Ovary (tissue), 9 donors: ENCODE results near the gene GTSF1L. TPM values are rescaled to one million over a fixed set of nuclear protein-coding genes. Genes with fewer than 3 reads are reported as not detected.

Source experiments
- DNase-seq, 5 donors: peaks; one replicate each; pipeline ENCODE4 v3.0.0-alpha.2; 2019 to 2020
- H3K27ac ChIP-seq, 2 donors: fragments of 200-600 bp; one replicate each; pipeline versions ENCODE4 v1.5.1 to v1.8.0; 2019 to 2022
- H3K27me3 ChIP-seq: fragments of 200-600 bp; one replicate; pipeline ENCODE4 v1.8.0; 2022
- H3K36me3 ChIP-seq: fragments of 200-600 bp; sonication (generic); one replicate; pipeline ENCODE4 v1.5.1; 2019
- H3K4me1 ChIP-seq: one replicate; pipeline ENCODE4 v1.8.1; 2013; ENCODE audit warnings: mild to moderate bottlenecking, moderate library complexity; ENCODE audit not compliant: insufficient read depth
- H3K4me3 ChIP-seq: fragments of 200-600 bp; sonication (generic); one replicate; pipeline ENCODE4 v1.5.1; 2017
- H3K9me3 ChIP-seq, 2 donors: fragments of 200-600 bp in 1 of 2; sonication (generic) in 1 of 2; one replicate each; pipeline versions ENCODE4 v1.5.1 to v1.8.1; 2013 to 2019; ENCODE audit warnings: mild to moderate bottlenecking in 1 of 2, moderate library complexity in 1 of 2
- EP300 ChIP-seq: sonication (generic); formaldehyde crosslinking; IDR thresholded peaks from one replicate; pipeline ENCODE4 v1.6.1; 2017; ENCODE audit warnings: antibody characterized with exemption
- POLR2A ChIP-seq: fragments of 450-650 bp; IDR thresholded peaks from one replicate; pipeline ENCODE4 v1.6.1; 2017; ENCODE audit warnings: antibody characterized with exemption, mild to moderate bottlenecking, moderate library complexity
- WGBS, 3 donors: extraction: QIAGEN DNeasy Blood & Tissue Kit in 1 of 3; methylation state at CpG; one replicate each; pipeline versions ENCODE4 v1.1.5 to v1.1.7; 2013 to 2017; 5-methylcytosine and 5-hydroxymethylcytosine counted together
- intact Hi-C, 4 donors: fragments of 100-400 bp; cut with DNase I; formaldehyde crosslinking; loops; one replicate each; pipeline versions ENCODE4 v1.11.0 to v1.15.1; 2022 to 2023
- polyA plus RNA-seq, 2 donors: library from polyadenylated mRNA; stranded (reverse); fragments of 200-250 nt in 1 of 2; fragments of 350-450 nt in 1 of 2; fragmentation: Illumina TruSeq in 1 of 2; extraction: RNeasy Lipid Tissue Mini Kit (QIAGEN cat#74804) in 1 of 2; gene quantifications; one replicate each; pipeline ENCODE4 v1.2.3, GENCODE V29; 2013 to 2014
- total RNA-seq, 7 donors: library from RNA; depleted of rRNA in 2 of 7; stranded (reverse); fragments of >200 nt in 2 of 7; fragmentation: NEBNext Ultra II Directional in 3 of 7; extraction: Animal tissue kit (Norgen Biotek cat#: 25700) in 3 of 7; gene quantifications; one replicate each; pipeline versions ENCODE4 v1.1.0 to v1.2.4, GENCODE V29; 2016 to 2023
- TF ChIP-seq, protein P1 (sequence below), 3 donors: fragments of 450-650 bp in 2 of 3; fragments of 200-600 bp in 1 of 3; IDR thresholded peaks; one replicate each; pipeline versions ENCODE4 v1.5.1 to v1.8.0; 2016 to 2022; ENCODE audit warnings: antibody characterized with exemption in 3 of 3, mild to moderate bottlenecking in 1 of 3
- donor health status: DM: no; HTN: no; CAD: no; lungs with moderate emphysema.
- donor health status: DM: no; HTN: no; CAD: no.
- donor health status: Bipolar disorder and iron deficiency.
- donor health status: DM: yes; HTN: yes; CAD: no.
- donor health status: DM: no; HTN: no; CAD: no.
- donor health status: DM: yes; HTN: yes; CAD: no.

The GTSF1L gene
- total and polyA plus RNA-seq, 9 donors, result not detected

DNA sequence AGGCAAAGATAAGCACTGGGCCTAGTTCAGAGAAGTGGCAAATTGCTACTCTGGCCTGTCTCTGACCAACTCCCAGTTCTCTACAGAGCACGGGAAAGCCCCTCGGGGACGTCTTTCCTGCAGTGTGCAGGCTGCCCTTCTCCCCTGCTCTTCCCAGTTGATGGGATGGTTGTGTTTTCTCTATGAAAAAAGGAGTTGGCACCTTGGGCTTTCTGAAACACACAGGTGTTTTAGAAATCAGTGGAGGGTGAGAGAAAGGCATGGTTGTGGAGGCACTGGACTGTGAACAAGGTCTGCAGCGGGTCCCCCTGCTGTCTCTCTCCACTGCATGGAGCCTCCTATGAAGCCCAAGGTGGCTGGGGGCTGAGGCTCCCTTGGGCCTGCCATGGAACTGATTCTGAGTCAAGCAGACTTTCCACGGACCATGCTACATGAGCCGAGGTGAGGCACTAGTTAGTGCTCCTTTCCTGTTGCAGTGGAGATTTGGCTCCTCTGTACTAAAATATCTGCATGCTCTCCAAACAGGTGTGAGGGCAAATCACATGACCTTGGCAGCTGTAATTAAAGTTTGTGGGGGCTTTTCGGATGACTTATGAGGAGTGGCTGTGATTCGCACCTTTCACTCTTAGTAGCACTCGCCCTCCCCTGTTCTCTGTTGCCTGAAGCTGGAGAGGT, 16.3 kb downstream of the GTSF1L start:
- H3K4me1 ChIP-seq, result no peaks in the 10 kb centered on the region
- intact Hi-C loops, result no loop called here

DNA sequence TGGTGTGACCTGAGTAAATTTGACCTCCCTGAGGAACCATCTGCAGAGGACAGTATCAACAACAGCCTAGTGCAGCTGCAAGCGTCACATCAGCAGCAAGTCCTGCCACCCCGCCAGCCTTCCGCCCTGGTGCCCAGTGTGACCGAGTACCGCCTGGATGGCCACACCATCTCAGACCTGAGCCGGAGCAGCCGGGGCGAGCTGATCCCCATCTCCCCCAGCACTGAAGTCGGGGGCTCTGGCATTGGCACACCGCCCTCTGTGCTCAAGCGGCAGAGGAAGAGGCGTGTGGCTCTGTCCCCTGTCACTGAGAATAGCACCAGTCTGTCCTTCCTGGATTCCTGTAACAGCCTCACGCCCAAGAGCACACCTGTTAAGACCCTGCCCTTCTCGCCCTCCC, 24.3 kb downstream of the GTSF1L start:
- no peak for TF ChIP-seq POLR2A
- TF ChIP-seq, protein P1, sequence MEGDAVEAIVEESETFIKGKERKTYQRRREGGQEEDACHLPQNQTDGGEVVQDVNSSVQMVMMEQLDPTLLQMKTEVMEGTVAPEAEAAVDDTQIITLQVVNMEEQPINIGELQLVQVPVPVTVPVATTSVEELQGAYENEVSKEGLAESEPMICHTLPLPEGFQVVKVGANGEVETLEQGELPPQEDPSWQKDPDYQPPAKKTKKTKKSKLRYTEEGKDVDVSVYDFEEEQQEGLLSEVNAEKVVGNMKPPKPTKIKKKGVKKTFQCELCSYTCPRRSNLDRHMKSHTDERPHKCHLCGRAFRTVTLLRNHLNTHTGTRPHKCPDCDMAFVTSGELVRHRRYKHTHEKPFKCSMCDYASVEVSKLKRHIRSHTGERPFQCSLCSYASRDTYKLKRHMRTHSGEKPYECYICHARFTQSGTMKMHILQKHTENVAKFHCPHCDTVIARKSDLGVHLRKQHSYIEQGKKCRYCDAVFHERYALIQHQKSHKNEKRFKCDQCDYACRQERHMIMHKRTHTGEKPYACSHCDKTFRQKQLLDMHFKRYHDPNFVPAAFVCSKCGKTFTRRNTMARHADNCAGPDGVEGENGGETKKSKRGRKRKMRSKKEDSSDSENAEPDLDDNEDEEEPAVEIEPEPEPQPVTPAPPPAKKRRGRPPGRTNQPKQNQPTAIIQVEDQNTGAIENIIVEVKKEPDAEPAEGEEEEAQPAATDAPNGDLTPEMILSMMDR (IDR thresholded peaks at IDR 0.05), result no peak
- no peak for TF ChIP-seq EP300
- Histone ChIP-seq H3K27ac (no peak overlapping the region), H3K36me3 (no peaks in the 10 kb centered on the region), H3K4me1 (no peaks in the 10 kb centered on the region), H3K9me3 (no peaks in the 10 kb centered on the region), H3K27me3 (no peaks in the 10 kb centered on the region), H3K4me3 (no peak overlapping the region)
- intact Hi-C loops, result no loop called here
- WGBS, 3 donors, result 95 to 97% (median 96%) methylated on average over 14 of the region's 14 CpGs
- no peak for DNase-seq

More for the DNA sequence above, 16.3 kb downstream of the GTSF1L start:
- H3K36me3 ChIP-seq, result no peaks in the 10 kb centered on the region
- TF ChIP-seq POLR2A (no peak), EP300 (no peak)
- TF ChIP-seq, protein P1 (IDR thresholded peaks at IDR 0.05), result no peak
- H3K4me3 ChIP-seq, result no peak overlapping the region
- H3K27me3 ChIP-seq, result no peaks in the 10 kb centered on the region
- 82 to 86% (median 83%) methylated on average over 9 of the region's 9 CpGs for WGBS, 3 donors
- no peaks in the 10 kb centered on the region for H3K9me3 ChIP-seq
- DNase-seq, result no peak
- no peak overlapping the region for H3K27ac ChIP-seq

DNA sequence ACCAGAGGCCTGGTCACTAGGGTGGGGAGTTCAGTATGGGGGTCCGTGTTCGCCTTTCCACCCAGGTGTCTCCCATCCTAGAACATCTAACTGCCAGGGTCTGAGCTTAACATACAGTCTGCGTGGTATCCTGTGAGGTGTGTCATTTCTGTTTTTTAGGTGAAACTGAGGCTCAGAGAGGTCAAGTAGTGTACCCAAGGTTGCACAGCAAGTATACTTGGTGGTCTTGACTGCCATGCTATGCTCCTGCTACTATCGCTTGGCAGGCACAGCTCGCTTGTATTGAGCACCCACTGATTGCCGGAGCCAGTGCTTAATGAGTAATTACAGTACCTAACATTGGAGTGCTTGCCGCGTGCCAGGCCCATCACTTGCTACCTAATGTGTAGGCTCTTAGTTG, 26.2 kb downstream of the GTSF1L start:
- intact Hi-C loops, result no loop called here
- no peaks in the 10 kb centered on the region for H3K27me3 ChIP-seq

DNA sequence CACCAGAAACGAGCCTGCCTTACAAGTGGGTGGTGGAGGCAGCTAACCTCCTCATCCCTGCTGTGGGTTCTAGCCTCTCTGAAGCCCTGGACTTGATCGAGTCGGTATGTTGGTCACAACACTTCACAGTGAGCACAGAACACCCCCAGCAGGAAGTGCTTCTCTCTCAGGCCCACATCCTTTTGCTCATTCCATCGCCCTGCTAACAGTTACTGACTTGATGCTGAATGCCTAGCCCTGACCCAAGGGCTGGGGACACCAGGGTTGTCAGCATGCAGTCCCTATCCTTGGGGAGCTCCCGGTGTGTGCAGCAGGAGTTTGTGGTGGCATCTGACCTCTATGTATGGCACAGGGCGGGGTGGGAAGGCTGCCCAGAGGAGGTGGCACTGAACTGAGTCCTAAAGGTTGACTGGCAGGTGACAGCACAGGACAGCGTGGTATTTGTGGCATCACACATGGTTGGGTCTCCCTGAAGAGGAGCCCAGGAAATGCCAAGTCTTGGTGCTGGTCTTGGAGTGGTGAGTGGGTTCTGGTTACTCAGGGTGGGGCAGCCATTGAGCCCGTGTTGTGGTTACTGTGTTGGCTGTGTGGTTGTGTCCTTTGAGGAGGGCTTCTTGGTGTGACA, 26.7 kb downstream of the GTSF1L start:
- intact Hi-C loops, result no loop called here
- 92 to 98% (median 94%) methylated on average over 8 of the region's 8 CpGs for whole genome bisulfite sequencing, 3 donors

More for the DNA sequence above, 26.2 kb downstream of the GTSF1L start:
- Histone ChIP-seq H3K4me3 (no peak overlapping the region), H3K9me3 (no peaks in the 10 kb centered on the region), H3K4me1 (no peaks in the 10 kb centered on the region), H3K36me3 (no peaks in the 10 kb centered on the region), H3K27ac (no peak overlapping the region)
- WGBS, 3 donors, result 97 to 99% (median 99%) methylated on average over 8 of the region's 8 CpGs
- TF ChIP-seq EP300, result no peak
- TF ChIP-seq, protein P1 (IDR thresholded peaks at IDR 0.05), result no peak
- no peak for TF ChIP-seq POLR2A
- no peak for DNase-seq

More for the DNA sequence above, 26.7 kb downstream of the GTSF1L start:
- H3K9me3 ChIP-seq, result no peaks in the 10 kb centered on the region
- no peak overlapping the region for H3K27ac ChIP-seq
- H3K4me1 ChIP-seq, result no peaks in the 10 kb centered on the region
- no peaks in the 10 kb centered on the region for H3K27me3 ChIP-seq
- H3K36me3 ChIP-seq, result no peaks in the 10 kb centered on the region
- no peak overlapping the region for H3K4me3 ChIP-seq
- TF ChIP-seq, protein P1 (IDR thresholded peaks at IDR 0.05), result no peak
- TF ChIP-seq POLR2A (no peak), EP300 (no peak)
- no peak for DNase-seq
